ENCODE data around the gene SCAP.

Gene SCAP

GRCh38 chr3:47476330-47476626 is 537 bp upstream of the SCAP start:
- peak overlapping the region; percentile 96 for H2AFZ ChIP-seq (ENCODE audit: low read depth, low read length)
- H3K9ac ChIP-seq (ENCODE audit: low read depth, low read length), result peak overlapping the region; percentile 85
- H3K4me3 ChIP-seq (ENCODE audit: low read depth in 1 of 2, low read length in 2 of 2), result peak overlapping the region; percentile 70 to 92
- no peak for DNase-seq
- no peak for ATAC-seq (ENCODE audit: insufficient read depth, low read depth)
- no peaks in the 10 kb centered on the region for H3K9me3 ChIP-seq (ENCODE audit: insufficient read depth, low read length, severe bottlenecking)
- peaks cover 29% of the 10 kb centered on the region for H3K4me1 ChIP-seq (ENCODE audit: insufficient read depth, low read length)
- H4K20me1 ChIP-seq (ENCODE audit: insufficient read depth, low read length), result peaks cover 18% of the 10 kb centered on the region
- no peaks in the 10 kb centered on the region for H3K27me3 ChIP-seq (ENCODE audit: insufficient read depth, low read length, poor library complexity)
- no peaks in the 10 kb centered on the region; the same call in 1 of the 2 replicates for H3K36me3 ChIP-seq (ENCODE audit: insufficient read depth, low read length)
- peak overlapping the region; percentile 71 for H3K4me2 ChIP-seq (ENCODE audit: insufficient read depth, low read length)
- H3K79me2 ChIP-seq (ENCODE audit: insufficient read depth, low read length), result peaks cover 51% of the 10 kb centered on the region
- peak overlapping the region; percentile 89 for H3K27ac ChIP-seq (ENCODE audit: low read length)
- TF ChIP-seq CTCF (IDR thresholded peaks at IDR 0.05; ENCODE audit: borderline replicate concordance, extremely low read depth, low read length, poor library complexity, severe bottlenecking) (no peak), EZH2 (IDR thresholded peaks at IDR 0.05; ENCODE audit: borderline replicate concordance, low read depth, low read length, severe bottlenecking) (no peak)

- Histone ChIP-seq H3K79me2 (ENCODE audit: insufficient read depth, low read length) (peaks cover 63% of the 10 kb centered on the region), H3K4me3 (ENCODE audit: low read depth in 1 of 2, low read length in 2 of 2) (peak overlapping the region; percentile 70 to 92), H3K4me1 (ENCODE audit: insufficient read depth, low read length) (peaks cover 29% of the 10 kb centered on the region), H3K9me3 (ENCODE audit: insufficient read depth, low read length, severe bottlenecking) (no peaks in the 10 kb centered on the region), H3K36me3 (ENCODE audit: insufficient read depth, low read length) (no peaks in the 10 kb centered on the region; the same call in 1 of the 2 replicates), H3K9ac (ENCODE audit: low read depth, low read length) (peak overlapping the region; percentile 85), H3K27ac (ENCODE audit: low read length) (peak overlapping the region; percentile 44), H4K20me1 (ENCODE audit: insufficient read depth, low read length) (peaks cover 18% of the 10 kb centered on the region), H3K27me3 (ENCODE audit: insufficient read depth, low read length, poor library complexity) (no peaks in the 10 kb centered on the region), H3K4me2 (ENCODE audit: insufficient read depth, low read length) (peak overlapping the region; percentile 71), H2AFZ (ENCODE audit: low read depth, low read length) (peak overlapping the region; percentile 96)
- ATAC-seq (ENCODE audit: insufficient read depth, low read depth), result peak; percentile 51
- TF ChIP-seq CTCF (IDR thresholded peaks at IDR 0.05; ENCODE audit: borderline replicate concordance, extremely low read depth, low read length, poor library complexity, severe bottlenecking) (no peak), EZH2 (IDR thresholded peaks at IDR 0.05; ENCODE audit: borderline replicate concordance, low read depth, low read length, severe bottlenecking) (no peak)
- peak; percentile 12 for DNase-seq
Measured at GRCh38 chr3:47475029-47475569, 642 bp downstream of the SCAP start.

DNA sequence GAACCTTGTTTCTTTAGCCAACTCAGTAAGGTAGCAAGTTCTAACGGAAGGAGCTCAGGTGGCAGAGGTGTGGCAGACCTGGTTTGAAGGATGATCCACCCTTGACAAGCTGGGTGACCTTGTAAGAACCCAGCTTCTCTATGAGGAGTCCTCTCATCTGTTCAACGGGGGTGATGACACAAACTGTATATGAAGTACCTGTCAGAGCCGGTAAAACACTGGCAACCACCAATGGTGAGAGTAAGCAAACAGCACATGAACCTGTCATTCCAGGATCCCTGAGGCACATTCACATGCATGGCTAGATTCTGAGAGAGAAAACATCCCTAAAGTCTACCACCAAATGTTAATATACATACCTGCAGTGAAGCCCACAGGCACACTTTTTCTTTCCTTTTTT is 2.4 kb downstream of the SCAP start:
- ATAC-seq (ENCODE audit: insufficient read depth, low read depth) (no peak), DNase-seq (no peak)
- Histone ChIP-seq H2AFZ (ENCODE audit: low read depth, low read length) (no peak overlapping the region), H4K20me1 (ENCODE audit: insufficient read depth, low read length) (peaks cover 18% of the 10 kb centered on the region), H3K4me2 (ENCODE audit: insufficient read depth, low read length) (peak overlapping the region; percentile 71; the same call in 1 of the 2 replicates), H3K27ac (ENCODE audit: low read length) (no peak overlapping the region), H3K27me3 (ENCODE audit: insufficient read depth, low read length, poor library complexity) (no peaks in the 10 kb centered on the region), H3K79me2 (ENCODE audit: insufficient read depth, low read length) (peaks cover 77% of the 10 kb centered on the region), H3K9me3 (ENCODE audit: insufficient read depth, low read length, severe bottlenecking) (no peaks in the 10 kb centered on the region), H3K36me3 (ENCODE audit: insufficient read depth, low read length) (peaks cover 5% of the 10 kb centered on the region; the same call in 1 of the 2 replicates), H3K4me1 (ENCODE audit: insufficient read depth, low read length) (peaks cover 29% of the 10 kb centered on the region), H3K9ac (ENCODE audit: low read depth, low read length) (no peak overlapping the region), H3K4me3 (ENCODE audit: low read depth in 1 of 2, low read length in 2 of 2) (0 out of 4 replicates have a peak overlapping the region, but pooled peaks of 1 of the 2 experiments have one; percentile 1)
- TF ChIP-seq CTCF (IDR thresholded peaks at IDR 0.05; ENCODE audit: borderline replicate concordance, extremely low read depth, low read length, poor library complexity, severe bottlenecking) (no peak), EZH2 (IDR thresholded peaks at IDR 0.05; ENCODE audit: borderline replicate concordance, low read depth, low read length, severe bottlenecking) (no peak)

All from DND-41 (cell line).